GM19025 (cell line): ENCODE measurements around the gene RSRP1.

Source experiments
- ATAC-seq: cut with Tn5 transposase; IDR thresholded peaks from one replicate; pipeline ENCODE4 v1.9.1; 2021; ENCODE audit warnings: mild to moderate bottlenecking, low read depth, moderate library complexity; ENCODE audit not compliant: unreplicated experiment

RSRP1 gene

DNA sequence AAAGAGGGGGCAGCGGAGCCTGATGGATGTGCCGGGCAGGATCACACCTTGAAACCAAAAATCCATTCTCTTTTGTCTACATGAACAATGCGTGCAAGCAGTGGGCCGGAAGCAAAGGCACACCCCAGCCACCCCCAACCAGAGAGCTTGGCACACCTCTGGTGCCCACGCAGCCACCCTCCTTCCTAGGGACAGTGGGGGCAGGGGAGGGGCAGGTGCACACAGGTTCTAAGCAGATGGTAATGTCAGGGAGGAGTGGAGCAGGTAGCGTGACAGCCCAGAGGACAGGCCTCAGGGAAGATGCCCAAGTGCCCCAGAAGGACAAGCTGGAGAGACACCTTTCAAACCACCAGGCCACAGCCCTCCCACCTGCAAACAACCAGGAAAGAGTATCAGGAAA is 51.4 kb downstream of the RSRP1 start:
- ATAC-seq: no peak

DNA sequence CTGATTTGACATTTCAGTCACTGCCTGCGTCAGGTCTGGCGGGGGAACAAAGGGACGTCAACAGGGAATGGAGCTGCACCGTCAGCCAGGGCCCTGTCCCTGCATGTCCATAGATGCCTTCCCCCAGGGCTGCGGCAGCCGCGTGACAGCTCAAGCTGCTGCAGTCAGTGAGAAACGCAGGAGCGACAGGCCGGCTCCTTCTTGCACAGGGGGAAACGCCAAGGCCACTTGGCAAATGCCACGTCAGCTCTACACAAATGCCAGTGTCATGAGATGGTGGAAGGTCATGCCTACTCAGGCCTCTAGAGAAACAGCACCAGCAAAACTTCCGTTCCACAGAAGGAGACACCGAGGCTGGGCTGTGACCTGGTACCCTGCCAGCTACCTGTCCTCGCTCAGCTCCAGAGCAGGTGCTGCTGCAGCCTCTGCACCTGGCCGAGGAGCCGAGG is 52.7 kb downstream of the RSRP1 start:
- ATAC-seq: no peak

GRCh38 chr1:25194054-25194453 is 53.2 kb downstream of the RSRP1 start:
- no peak for ATAC-seq

DNA sequence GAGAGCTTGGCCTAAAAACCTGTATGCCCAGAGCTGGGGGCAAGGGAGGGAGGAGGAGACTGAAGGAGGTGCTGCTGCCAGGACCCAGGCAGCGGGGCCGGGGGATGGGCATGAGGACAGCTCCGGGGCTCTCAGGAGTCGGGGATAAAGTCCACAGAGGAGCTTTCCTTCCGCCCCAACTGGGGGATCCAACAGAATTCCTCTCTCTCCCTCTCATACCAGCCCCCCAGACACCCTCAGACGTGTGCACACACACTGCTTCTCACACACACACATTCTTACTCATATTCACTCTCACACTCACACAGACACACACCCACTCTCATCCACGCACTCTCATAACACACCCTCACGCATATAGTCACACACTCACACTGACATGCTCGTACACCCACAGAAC is 54.0 kb downstream of the RSRP1 start:
- no peak for ATAC-seq
